GM23248 (cell line): ENCODE measurements around the gene TEAD1.

Experiments used
- EZH2 ChIP-seq: fragments of 200-600 bp; sonication (generic); IDR thresholded peaks from 2 replicates; pipeline ENCODE4 v1.6.1; 2018; ENCODE audit warnings: antibody characterized with exemption, mild to moderate bottlenecking; ENCODE audit not compliant: insufficient read depth, poor library complexity, severe bottlenecking
- EZH2phosphoT487 ChIP-seq: fragments of 200-600 bp; sonication (generic); IDR thresholded peaks from 2 replicates; pipeline ENCODE4 v1.6.1; 2018; ENCODE audit warnings: antibody characterized with exemption, moderate library complexity, mild to moderate bottlenecking, low read depth; ENCODE audit not compliant: insufficient read depth

DNA sequence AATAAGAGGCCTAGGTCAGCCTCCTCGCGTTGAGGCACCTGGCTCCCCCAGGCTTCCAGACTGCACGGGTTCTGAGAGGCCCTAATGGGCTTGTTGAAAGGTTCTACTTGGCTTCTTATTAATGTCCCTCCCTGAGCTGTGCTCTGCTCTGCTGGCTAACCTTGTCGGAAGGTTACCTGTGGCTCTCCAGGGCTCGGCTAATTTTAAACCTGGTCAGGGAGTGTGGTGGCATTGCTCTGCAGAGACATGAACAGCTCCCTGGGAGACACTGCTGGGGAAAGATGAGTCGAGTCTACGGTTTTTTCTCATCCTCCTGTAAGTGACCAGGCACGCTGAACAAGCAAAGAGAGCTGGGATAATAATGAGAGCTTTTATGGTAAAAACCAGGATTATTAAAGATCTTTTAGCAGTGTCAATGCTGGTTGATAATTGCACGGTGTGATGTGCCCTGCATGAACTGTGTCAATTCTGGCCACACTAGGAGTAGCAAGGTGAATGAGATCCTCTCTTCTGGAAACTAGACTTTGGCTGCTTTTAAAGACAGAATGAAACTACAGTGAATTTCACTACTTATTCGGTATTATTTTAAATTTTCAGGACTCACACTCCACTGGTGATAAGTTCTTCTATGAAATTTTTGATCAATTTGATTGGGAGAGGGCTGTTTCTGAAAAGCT lies 70.7 kb downstream of the TEAD1 start:
- TF ChIP-seq EZH2 (no peak), EZH2phosphoT487 (no peak)
